Panc1 (cell line): ENCODE data around the gene CDCA3. TPM values are rescaled to one million over a fixed set of nuclear protein-coding genes. Genes with fewer than 3 reads are reported as not detected.
"Not testable (repeated sequence)": the region's sequence is repeated elsewhere in the genome, so short reads cannot be mapped to it uniquely, and the experiment has no call there.

Source experiments
- ATAC-seq: fragments of 200-7000 bp; cut with Tn5 transposase; 2 replicates; pipeline ENCODE4 v1.9.1; 2020; ENCODE audit warnings: mild to moderate bottlenecking, moderate library complexity
- BruUV-seq: library from RNA; stranded (reverse); fragments of 400-500 nt; replicated peaks from 2 replicates; lab custom pipeline; 2021; lab: Mats Ljungman, UMichigan
- CTCF ChIA-PET: fragments of 300-600 bp; sonication (Branson Sonifier 250); formaldehyde crosslinking; loops from one replicate; lab custom pipeline; 2022; ENCODE audit warnings: antibody characterized with exemption; lab: Charles Lee
- POLR2A ChIA-PET: fragments of 300-600 bp; sonication (Branson Sonifier 250); formaldehyde crosslinking; loops from one replicate; lab custom pipeline; 2022; ENCODE audit warnings: antibody characterized with exemption; lab: Charles Lee
- DNase-seq: peaks from one replicate; pipeline ENCODE4 v3.0.0-alpha.2; 2010; ENCODE audit warnings: low read depth, low spot score
- H3K27ac ChIP-seq: 2 replicates; pipeline ENCODE4 v1.5.1; 2011; ENCODE audit warnings: mild to moderate bottlenecking, low read length, inconsistent platforms
- H3K27me3 ChIP-seq: fragments of 200-500 bp; sonication (Bioruptor generic); 2 replicates; pipeline ENCODE4 v1.6.0; 2014; ENCODE audit warnings: low read length, inconsistent platforms; ENCODE audit not compliant: control insufficient read depth, insufficient read depth
- H3K36me3 ChIP-seq: fragments of 200-500 bp; sonication (Bioruptor generic); 2 replicates; pipeline ENCODE4 v1.5.1; 2014; ENCODE audit warnings: inconsistent platforms, mild to moderate bottlenecking, low read length, moderate library complexity; ENCODE audit not compliant: control insufficient read depth, insufficient read depth
- H3K4me1 ChIP-seq: 2 replicates; pipeline ENCODE4 v1.5.1; 2011; ENCODE audit warnings: inconsistent platforms, mild to moderate bottlenecking, low read length, moderate library complexity; ENCODE audit not compliant: control insufficient read depth, insufficient read depth
- H3K4me3 ChIP-seq, 2 experiments: 2 replicates each; pipeline ENCODE4 v1.5.1; 2011 to 2012; ENCODE audit warnings: low read depth in 2 of 2, low read length in 2 of 2, mild to moderate bottlenecking in 2 of 2, inconsistent platforms in 1 of 2, moderate library complexity in 1 of 2
- H3K9me3 ChIP-seq: fragments of 200-500 bp; sonication (Bioruptor generic); 2 replicates; pipeline ENCODE4 v1.5.1; 2014; ENCODE audit warnings: low read depth, mild to moderate bottlenecking, inconsistent platforms, low read length, moderate library complexity; ENCODE audit not compliant: control insufficient read depth, insufficient read depth
- CTCF ChIP-seq: fragments of 450-650 bp; IDR thresholded peaks from 2 replicates; pipeline ENCODE4 v1.5.1; 2017; ENCODE audit warnings: mild to moderate bottlenecking
- POLR2AphosphoS5 ChIP-seq: IDR thresholded peaks from 2 replicates; pipeline ENCODE4 v1.6.1; 2012; ENCODE audit warnings: mild to moderate bottlenecking, low read depth, low read length, moderate library complexity
- SIN3A ChIP-seq: IDR thresholded peaks from 2 replicates; pipeline ENCODE4 v1.6.1; 2012; ENCODE audit warnings: low read depth, mild to moderate bottlenecking, low read length, moderate library complexity, borderline replicate concordance; ENCODE audit not compliant: insufficient read depth
- TCF7L2 ChIP-seq: IDR thresholded peaks from 2 replicates; pipeline ENCODE4 v1.6.1; 2011; ENCODE audit warnings: mild to moderate bottlenecking, low read depth, low read length, inconsistent platforms
- in situ Hi-C: cut with HindIII; loops from 2 replicates; pipeline ENCODE4 v1.10.0; 2016; ENCODE audit warnings: low sequenced_read_pairs, low pct_unique_long_range_greater_than_20kb
- intact Hi-C: fragments of 100-400 bp; cut with micrococcal nuclease; formaldehyde crosslinking; loops from one replicate; pipeline ENCODE4 v1.10.0; 2022; ENCODE audit not compliant: unreplicated experiment
- total RNA-seq: library from RNA; stranded (reverse); gene quantifications from one replicate; pipeline ENCODE4 v1.2.1, GENCODE V29; 2021; ENCODE audit not compliant: unreplicated experiment
- TF ChIP-seq, protein P1 (sequence below), 2 experiments: IDR thresholded peaks; 2 replicates each; pipeline ENCODE4 v1.6.1; 2011 to 2012; ENCODE audit warnings: low read depth in 2 of 2, control low read depth in 1 of 2, low read length in 1 of 2, mild to moderate bottlenecking in 1 of 2, moderate library complexity in 1 of 2; ENCODE audit not compliant: insufficient read depth in 1 of 2

CDCA3 gene
- total RNA-seq, 1 experiment from 2014 or later = 59.0 TPM

DNA sequence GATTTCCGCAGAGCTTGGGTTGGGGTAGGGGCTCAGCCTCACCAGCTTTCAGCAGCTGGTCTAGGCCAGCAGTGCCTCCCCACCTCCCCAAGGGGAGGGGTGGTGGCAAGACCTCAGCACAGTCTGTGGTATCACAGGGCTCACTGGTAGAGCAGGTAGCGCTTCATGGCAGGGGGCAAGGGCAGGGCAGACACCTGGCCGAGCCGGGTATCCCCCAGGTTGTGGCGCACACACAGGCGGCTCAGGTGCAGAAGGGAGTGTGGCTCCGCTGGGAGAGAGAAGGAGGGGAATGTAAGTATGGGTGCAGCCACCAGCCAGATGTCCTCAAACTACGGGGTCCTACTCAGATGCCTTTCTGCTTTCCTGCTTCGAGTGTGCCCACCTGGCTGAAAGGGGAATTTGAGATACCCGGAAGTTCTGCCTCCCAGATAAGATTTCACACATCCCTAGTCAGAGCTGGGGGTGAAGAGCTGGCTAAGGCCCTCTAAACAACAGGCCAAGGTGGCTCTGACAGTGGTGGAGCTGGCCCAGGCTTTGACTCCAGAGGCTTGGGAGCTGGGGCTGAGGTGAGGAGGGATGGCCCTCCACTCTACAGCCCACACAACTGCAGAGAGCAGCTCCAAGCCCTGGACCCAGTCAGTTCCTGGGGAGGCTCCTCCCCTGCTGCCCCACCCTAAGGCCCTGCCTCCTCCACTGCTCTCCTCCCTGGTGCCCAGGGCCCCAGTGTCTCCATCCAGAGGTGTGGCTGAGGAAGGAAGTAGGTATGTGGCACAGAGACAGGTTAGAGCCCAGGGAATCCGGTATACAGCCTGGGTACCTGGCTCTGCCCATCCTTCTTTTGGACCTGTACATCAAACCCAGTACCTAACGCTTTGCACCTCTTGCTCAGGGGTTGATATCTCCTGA is 20.2 kb upstream of the CDCA3 start:
- peaks cover 28% of the 10 kb centered on the region for H3K4me1 ChIP-seq
- peaks cover 6% of the 10 kb centered on the region; the same call in 1 of the 2 replicates for H3K36me3 ChIP-seq
- POLR2A ChIA-PET = interaction anchor here (0.6 kb wide), 2 partner anchors 11 to 23 kb away, joined by 4 to 8 read pairs; no protein-coding TSS in a partner anchor
- H3K9me3 ChIP-seq = no peaks in the 10 kb centered on the region
- H3K27ac ChIP-seq = peak overlapping the region; percentile 88
- BruUV-seq = no TSS peak
- peak; percentile 86 for TF ChIP-seq POLR2AphosphoS5
- TF ChIP-seq SIN3A = no peak
- DNase-seq (no peak), ATAC-seq (peak; percentile 55)
- H3K27me3 ChIP-seq = no peaks in the 10 kb centered on the region
- CTCF ChIA-PET = interaction anchor here (1.2 kb wide), 1 partner anchor 105 kb away, joined by 5 read pairs; the partner anchor contains the start of gene PTMS
- H3K4me3 ChIP-seq = peak overlapping the region; percentile 75 to 84
- in situ Hi-C loops = no loop called here
- intact Hi-C loops = no loop called here

DNA sequence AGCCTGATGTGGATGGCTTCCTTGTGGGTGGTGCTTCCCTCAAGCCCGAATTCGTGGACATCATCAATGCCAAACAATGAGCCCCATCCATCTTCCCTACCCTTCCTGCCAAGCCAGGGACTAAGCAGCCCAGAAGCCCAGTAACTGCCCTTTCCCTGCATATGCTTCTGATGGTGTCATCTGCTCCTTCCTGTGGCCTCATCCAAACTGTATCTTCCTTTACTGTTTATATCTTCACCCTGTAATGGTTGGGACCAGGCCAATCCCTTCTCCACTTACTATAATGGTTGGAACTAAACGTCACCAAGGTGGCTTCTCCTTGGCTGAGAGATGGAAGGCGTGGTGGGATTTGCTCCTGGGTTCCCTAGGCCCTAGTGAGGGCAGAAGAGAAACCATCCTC is 19.2 kb upstream of the CDCA3 start:
- in situ Hi-C loops, H3K27ac ChIP-seq, ATAC-seq, H3K27me3 ChIP-seq, H3K9me3 ChIP-seq, DNase-seq, intact Hi-C loops, H3K36me3 ChIP-seq, H3K4me3 ChIP-seq: not testable (repeated sequence)
- BruUV-seq = TSS peak; percentile 91
- POLR2A ChIA-PET = interaction anchor here (0.6 to 1.3 kb wide), 2 partner anchors 59 to 64 kb away, joined by 3 to 4 read pairs; no protein-coding TSS in a partner anchor
- H3K4me1 ChIP-seq = peaks cover 28% of the 10 kb centered on the region
- CTCF ChIA-PET = interaction anchor here (0.6 to 0.7 kb wide), 3 partner anchors 10 to 59 kb away, joined by 4 read pairs; no protein-coding TSS in a partner anchor

DNA sequence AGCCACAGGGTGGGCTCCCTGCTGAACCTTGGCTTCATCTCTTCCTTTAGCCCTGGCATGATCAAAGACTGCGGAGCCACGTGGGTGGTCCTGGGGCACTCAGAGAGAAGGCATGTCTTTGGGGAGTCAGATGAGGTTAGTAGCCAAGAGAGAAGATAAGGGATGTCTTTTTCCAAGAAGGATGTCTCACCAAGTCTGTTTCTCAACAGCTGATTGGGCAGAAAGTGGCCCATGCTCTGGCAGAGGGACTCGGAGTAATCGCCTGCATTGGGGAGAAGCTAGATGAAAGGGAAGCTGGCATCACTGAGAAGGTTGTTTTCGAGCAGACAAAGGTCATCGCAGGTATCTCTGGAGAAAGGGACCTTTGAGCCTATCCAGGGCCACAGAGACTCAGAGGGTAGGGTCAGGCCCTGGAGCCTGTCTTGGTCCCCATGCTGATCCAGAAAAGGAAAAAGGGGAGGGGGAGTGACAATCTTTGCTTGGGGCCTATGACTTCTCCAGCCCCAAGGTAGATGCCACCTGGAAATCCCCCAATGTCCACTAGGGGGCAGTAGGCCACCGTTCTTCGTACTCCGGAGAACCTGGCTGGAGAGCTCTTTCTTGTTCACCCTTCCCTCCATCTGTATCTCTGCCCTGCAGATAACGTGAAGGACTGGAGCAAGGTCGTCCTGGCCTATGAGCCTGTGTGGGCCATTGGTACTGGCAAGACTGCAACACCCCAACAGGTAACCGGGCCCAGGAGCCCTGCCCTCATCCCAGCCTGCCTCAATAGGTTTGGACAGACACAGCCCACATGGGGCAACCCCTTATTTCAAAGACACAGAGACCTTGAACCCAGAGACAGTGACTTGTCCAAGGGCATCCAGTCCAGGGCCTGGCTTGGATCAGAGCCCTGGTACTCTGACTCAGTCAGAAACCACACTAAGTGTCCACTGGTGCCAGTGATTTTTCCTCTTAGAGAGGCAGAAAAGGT is 18.2 kb upstream of the CDCA3 start:
- intact Hi-C loops = no loop called here
- no peak for TF ChIP-seq SIN3A
- TF ChIP-seq POLR2AphosphoS5 = 0 out of 2 replicates have a peak, but pooled peaks have one; percentile 33
- TF ChIP-seq, protein P1, sequence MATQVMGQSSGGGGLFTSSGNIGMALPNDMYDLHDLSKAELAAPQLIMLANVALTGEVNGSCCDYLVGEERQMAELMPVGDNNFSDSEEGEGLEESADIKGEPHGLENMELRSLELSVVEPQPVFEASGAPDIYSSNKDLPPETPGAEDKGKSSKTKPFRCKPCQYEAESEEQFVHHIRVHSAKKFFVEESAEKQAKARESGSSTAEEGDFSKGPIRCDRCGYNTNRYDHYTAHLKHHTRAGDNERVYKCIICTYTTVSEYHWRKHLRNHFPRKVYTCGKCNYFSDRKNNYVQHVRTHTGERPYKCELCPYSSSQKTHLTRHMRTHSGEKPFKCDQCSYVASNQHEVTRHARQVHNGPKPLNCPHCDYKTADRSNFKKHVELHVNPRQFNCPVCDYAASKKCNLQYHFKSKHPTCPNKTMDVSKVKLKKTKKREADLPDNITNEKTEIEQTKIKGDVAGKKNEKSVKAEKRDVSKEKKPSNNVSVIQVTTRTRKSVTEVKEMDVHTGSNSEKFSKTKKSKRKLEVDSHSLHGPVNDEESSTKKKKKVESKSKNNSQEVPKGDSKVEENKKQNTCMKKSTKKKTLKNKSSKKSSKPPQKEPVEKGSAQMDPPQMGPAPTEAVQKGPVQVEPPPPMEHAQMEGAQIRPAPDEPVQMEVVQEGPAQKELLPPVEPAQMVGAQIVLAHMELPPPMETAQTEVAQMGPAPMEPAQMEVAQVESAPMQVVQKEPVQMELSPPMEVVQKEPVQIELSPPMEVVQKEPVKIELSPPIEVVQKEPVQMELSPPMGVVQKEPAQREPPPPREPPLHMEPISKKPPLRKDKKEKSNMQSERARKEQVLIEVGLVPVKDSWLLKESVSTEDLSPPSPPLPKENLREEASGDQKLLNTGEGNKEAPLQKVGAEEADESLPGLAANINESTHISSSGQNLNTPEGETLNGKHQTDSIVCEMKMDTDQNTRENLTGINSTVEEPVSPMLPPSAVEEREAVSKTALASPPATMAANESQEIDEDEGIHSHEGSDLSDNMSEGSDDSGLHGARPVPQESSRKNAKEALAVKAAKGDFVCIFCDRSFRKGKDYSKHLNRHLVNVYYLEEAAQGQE (IDR thresholded peaks at IDR 0.05; ENCODE audit: insufficient read depth in 1 of 2, low read depth in 2 of 2, low read length in 1 of 2) = no peak
- TF ChIP-seq TCF7L2 = no peak
- TF ChIP-seq CTCF = peak; percentile 85
- DNase-seq = no peak
- Histone ChIP-seq H3K36me3 (peaks cover 6% of the 10 kb centered on the region; the same call in 1 of the 2 replicates), H3K4me1 (peaks cover 28% of the 10 kb centered on the region), H3K27me3 (no peaks in the 10 kb centered on the region), H3K27ac (peak overlapping the region; percentile 72), H3K9me3 (no peaks in the 10 kb centered on the region), H3K4me3 (peak overlapping the region; percentile 61 to 92)
- no peak for ATAC-seq
- ChIA-PET CTCF (interaction anchor here (0.5 to 1.3 kb wide), 2 partner anchors 14 to 22 kb away, joined by 3 to 4 read pairs; no protein-coding TSS in a partner anchor), POLR2A (interaction anchor here (0.6 to 1.3 kb wide), 2 partner anchors 65 to 445 kb away, joined by 4 to 5 read pairs; no protein-coding TSS in a partner anchor)
- no TSS peak for BruUV-seq
- in situ Hi-C loops = no loop called here
